ENCODE results near the gene C11orf52. TPM values are rescaled to one million over a fixed set of nuclear protein-coding genes. Genes with fewer than 3 reads are reported as not detected.

The C11orf52 gene
- total RNA-seq, 1 donor from 2014 or later: 1.8 TPM

DNA sequence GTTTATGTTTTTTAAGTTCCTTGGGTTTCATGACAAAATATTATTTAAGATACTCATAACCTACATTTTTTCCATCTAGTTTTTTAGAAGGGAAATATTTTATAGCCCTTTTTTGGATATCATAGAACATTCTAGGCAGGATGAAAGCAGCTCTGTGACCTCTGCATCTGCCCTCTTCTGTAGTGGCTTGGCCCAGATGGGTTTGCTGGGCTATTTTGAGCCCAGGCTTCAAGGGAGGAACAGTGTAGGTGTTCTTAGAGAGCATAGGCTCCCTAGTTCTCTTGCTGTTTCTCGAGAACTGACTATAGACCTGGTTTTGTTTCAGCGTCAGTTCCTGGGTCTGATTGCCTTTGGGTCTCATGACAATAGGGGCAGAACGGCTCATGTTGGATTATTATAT is 50.6 kb downstream of the C11orf52 start:
- H3K4me1 Mint-ChIP-seq (ENCODE audit: unreplicated experiment): no peaks in the 10 kb centered on the region
- no peaks in the 10 kb centered on the region for H3K9me3 Mint-ChIP-seq
- H3K36me3 Mint-ChIP-seq: peaks cover 16% of the 10 kb centered on the region
- H3K4me3 Mint-ChIP-seq: no peak overlapping the region
- H3K27ac Mint-ChIP-seq: no peak overlapping the region
- DNase-seq (ENCODE audit: extremely low spot score, unreplicated experiment): no peak
- TF ChIP-seq, protein P1, sequence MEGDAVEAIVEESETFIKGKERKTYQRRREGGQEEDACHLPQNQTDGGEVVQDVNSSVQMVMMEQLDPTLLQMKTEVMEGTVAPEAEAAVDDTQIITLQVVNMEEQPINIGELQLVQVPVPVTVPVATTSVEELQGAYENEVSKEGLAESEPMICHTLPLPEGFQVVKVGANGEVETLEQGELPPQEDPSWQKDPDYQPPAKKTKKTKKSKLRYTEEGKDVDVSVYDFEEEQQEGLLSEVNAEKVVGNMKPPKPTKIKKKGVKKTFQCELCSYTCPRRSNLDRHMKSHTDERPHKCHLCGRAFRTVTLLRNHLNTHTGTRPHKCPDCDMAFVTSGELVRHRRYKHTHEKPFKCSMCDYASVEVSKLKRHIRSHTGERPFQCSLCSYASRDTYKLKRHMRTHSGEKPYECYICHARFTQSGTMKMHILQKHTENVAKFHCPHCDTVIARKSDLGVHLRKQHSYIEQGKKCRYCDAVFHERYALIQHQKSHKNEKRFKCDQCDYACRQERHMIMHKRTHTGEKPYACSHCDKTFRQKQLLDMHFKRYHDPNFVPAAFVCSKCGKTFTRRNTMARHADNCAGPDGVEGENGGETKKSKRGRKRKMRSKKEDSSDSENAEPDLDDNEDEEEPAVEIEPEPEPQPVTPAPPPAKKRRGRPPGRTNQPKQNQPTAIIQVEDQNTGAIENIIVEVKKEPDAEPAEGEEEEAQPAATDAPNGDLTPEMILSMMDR (conservative IDR thresholded peaks at IDR 0.05): no peak
- no peaks in the 10 kb centered on the region for H3K27me3 Mint-ChIP-seq

- Mint-ChIP-seq H3K36me3 (peaks cover 6% of the 10 kb centered on the region), H3K27ac (no peak overlapping the region), H3K9me3 (no peaks in the 10 kb centered on the region), H3K27me3 (peaks cover 4% of the 10 kb centered on the region), H3K4me1 (ENCODE audit: unreplicated experiment) (peaks cover 18% of the 10 kb centered on the region), H3K4me3 (no peak overlapping the region)
- TF ChIP-seq, protein P1 (conservative IDR thresholded peaks at IDR 0.05): no peak
- no peak for DNase-seq (ENCODE audit: extremely low spot score, unreplicated experiment)
Observed at GRCh38 chr11:111974446-111974845, 55.7 kb downstream of the C11orf52 start.

DNA sequence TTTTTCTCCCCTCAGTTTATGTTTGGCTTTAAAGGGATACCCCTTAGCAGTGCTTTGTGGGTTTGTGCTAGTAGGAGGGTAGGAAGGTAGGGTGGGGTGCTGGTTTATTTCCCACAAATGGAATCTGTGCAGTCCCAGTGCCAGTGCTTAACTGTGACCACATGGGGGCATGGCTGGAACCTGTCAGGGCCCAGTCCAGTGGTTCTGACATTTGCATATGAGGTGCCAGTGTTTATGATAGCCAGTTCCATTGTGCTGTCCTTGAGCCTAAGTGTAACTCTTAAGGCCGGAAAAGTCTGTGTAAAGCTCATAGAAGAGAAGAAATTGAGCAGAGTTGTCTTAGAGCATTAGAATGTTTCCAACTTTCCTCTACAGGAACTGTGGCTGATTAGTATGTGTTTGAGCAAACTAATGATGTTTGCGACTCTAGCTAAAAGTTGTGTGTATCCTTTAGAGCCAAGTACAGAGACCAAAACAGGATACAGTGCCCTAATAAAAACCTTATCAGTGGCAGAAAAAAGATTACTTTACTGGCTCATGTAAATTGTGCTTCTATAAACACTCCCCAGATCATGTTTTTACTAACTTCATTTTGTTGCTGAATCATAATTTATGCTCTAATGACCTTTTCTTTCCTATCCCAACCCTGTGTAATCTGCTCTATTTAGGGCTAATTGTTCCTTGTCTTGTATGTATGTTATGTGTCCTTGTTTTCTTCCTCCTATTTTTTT is 56.5 kb downstream of the C11orf52 start:
- peaks cover 22% of the 10 kb centered on the region for H3K4me1 Mint-ChIP-seq (ENCODE audit: unreplicated experiment)
- H3K4me3 Mint-ChIP-seq: peak overlapping the region; percentile 25
- H3K27ac Mint-ChIP-seq: no peak overlapping the region
- no peak for DNase-seq (ENCODE audit: extremely low spot score, unreplicated experiment)
- H3K9me3 Mint-ChIP-seq: no peaks in the 10 kb centered on the region
- peaks cover 4% of the 10 kb centered on the region for H3K36me3 Mint-ChIP-seq
- H3K27me3 Mint-ChIP-seq: peaks cover 4% of the 10 kb centered on the region
- TF ChIP-seq, protein P1 (conservative IDR thresholded peaks at IDR 0.05): no peak

DNA sequence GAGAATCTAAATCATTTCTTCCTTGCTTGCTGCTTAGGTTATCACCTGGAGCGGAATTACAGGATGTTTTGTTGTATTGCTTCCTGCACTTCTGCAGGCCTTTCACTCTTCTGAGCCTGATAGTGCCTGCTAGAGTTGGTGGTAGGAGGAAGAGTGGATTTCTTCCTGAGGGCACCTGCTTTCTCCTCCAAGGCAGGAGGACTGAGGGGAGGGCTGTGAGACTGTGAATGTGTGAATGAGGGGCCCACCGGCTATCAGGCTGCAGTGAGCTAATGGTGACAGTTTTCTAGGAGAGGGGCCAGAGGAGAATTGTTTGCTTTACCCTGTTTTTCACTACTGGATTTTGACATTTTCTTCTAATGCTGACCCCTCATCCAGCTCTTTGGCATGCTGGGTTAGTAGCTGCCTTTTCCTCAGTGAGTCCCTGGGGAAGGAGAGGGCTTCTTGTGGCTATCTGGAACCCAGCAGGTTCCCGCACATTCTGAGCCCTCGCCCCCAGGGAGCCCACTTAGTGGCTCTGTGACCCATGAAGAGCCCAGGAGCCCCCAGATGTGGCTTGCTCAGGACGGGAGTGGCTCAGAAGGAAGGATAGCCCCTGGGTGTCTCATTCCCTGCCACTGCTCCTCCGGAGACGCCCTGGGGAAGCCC is 57.5 kb downstream of the C11orf52 start:
- Mint-ChIP-seq H3K36me3 (no peaks in the 10 kb centered on the region), H3K4me3 (peak overlapping the region; percentile 87), H3K27me3 (peaks cover 4% of the 10 kb centered on the region), H3K9me3 (no peaks in the 10 kb centered on the region), H3K4me1 (ENCODE audit: unreplicated experiment) (peaks cover 23% of the 10 kb centered on the region), H3K27ac (peak overlapping the region; percentile 86)
- no peak for DNase-seq (ENCODE audit: extremely low spot score, unreplicated experiment)
- TF ChIP-seq, protein P1 (conservative IDR thresholded peaks at IDR 0.05): no peak

Other genes with a start within 250 kb of the C11orf52 start
- 48.1 and 52.3 TPM in 2 replicates for gene PPP2R1B, start 152.5 kb upstream of the C11orf52 start, total RNA-seq (ENCODE audit: low replicate concordance)
- 26.0 and 44.0 TPM in 2 replicates for gene ALG9, start 47.3 kb upstream of the C11orf52 start, total RNA-seq (ENCODE audit: low replicate concordance)
- gene FDXACB1, start 39.7 kb upstream of the C11orf52 start, total RNA-seq (ENCODE audit: low replicate concordance): 2.6 and 2.9 TPM in 2 replicates
- gene CFAP68, start 39.4 kb upstream of the C11orf52 start, total RNA-seq (ENCODE audit: low replicate concordance): 24.0 and 29.5 TPM in 2 replicates
- 0.48 TPM in 1 of 2 replicates, not detected in the other for gene CRYAB, start 7.1 kb upstream of the C11orf52 start, total RNA-seq (ENCODE audit: low replicate concordance)
- gene HSPB2, start 6.2 kb upstream of the C11orf52 start, total RNA-seq (ENCODE audit: low replicate concordance): not detected in 2 replicates
- 4.8 and 22.0 TPM in 2 replicates for gene DIXDC1, start 18.4 kb downstream of the C11orf52 start, total RNA-seq (ENCODE audit: low replicate concordance)
- 43.8 and 46.8 TPM in 2 replicates for gene DLAT, start 106.5 kb downstream of the C11orf52 start, total RNA-seq (ENCODE audit: low replicate concordance)
- gene PIH1D2, start 155.1 kb downstream of the C11orf52 start, total RNA-seq (ENCODE audit: low replicate concordance): 3.1 and 5.5 TPM in 2 replicates
- 27.4 and 31.2 TPM in 2 replicates for gene NKAPD1, start 155.4 kb downstream of the C11orf52 start, total RNA-seq (ENCODE audit: low replicate concordance)
- gene TIMM8B, start 167.8 kb downstream of the C11orf52 start, total RNA-seq (ENCODE audit: low replicate concordance): 80.0 and 84.9 TPM in 2 replicates
- gene SDHD, start 168.0 kb downstream of the C11orf52 start, total RNA-seq (ENCODE audit: low replicate concordance): 67.9 and 97.2 TPM in 2 replicates
- 0.94 and 1.3 TPM in 2 replicates for gene IL18, start 245.2 kb downstream of the C11orf52 start, total RNA-seq (ENCODE audit: low replicate concordance)
- not detected in 2 replicates for gene TEX12, start 248.5 kb downstream of the C11orf52 start, total RNA-seq (ENCODE audit: low replicate concordance)